Activated B cell treated with CpG ODN at 0.5 μM for 24 hours (primary cell): ENCODE data around the gene TAMM41. TPM values are rescaled to one million over a fixed set of nuclear protein-coding genes. Genes with fewer than 3 reads are reported as not detected.

Experiments
- ATAC-seq: fragments of 200-7000 bp; cut with Tn5 transposase; one replicate; pipeline ENCODE4 v1.10.0; 2021; ENCODE audit warnings: low read depth, mild to moderate bottlenecking, moderate library complexity
- CTCF ChIA-PET: fragments of 350-600 bp; sonication (Branson Sonifier 250); formaldehyde crosslinking; loops from one replicate; lab custom pipeline; 2021; ENCODE audit warnings: antibody characterized with exemption; lab: Charles Lee
- POLR2A ChIA-PET: fragments of 350-600 bp; sonication (Branson Sonifier 250); formaldehyde crosslinking; loops from one replicate; lab custom pipeline; 2021; ENCODE audit warnings: antibody characterized with exemption; lab: Charles Lee
- DNase-seq: peaks from one replicate; pipeline ENCODE4 v3.0.0; 2022
- H3K27ac Mint-ChIP-seq: one replicate; pipeline ENCODE4 v1.8.0; 2020; ENCODE audit warnings: mixed read lengths
- H3K27me3 Mint-ChIP-seq: one replicate; pipeline ENCODE4 v1.8.0; 2021; ENCODE audit warnings: mixed read lengths
- H3K36me3 Mint-ChIP-seq: one replicate; pipeline ENCODE4 v1.8.0; 2021; ENCODE audit warnings: low read depth, mixed read lengths
- H3K4me1 Mint-ChIP-seq: one replicate; pipeline ENCODE4 v1.8.0; 2021; ENCODE audit warnings: mixed read lengths
- H3K4me3 Mint-ChIP-seq: one replicate; pipeline ENCODE4 v1.8.0; 2020; ENCODE audit warnings: mild to moderate bottlenecking, mixed read lengths
- H3K9me3 Mint-ChIP-seq: one replicate; pipeline ENCODE4 v1.8.0; 2020; ENCODE audit warnings: mixed read lengths
- intact Hi-C: fragments of 100-400 bp; cut with micrococcal nuclease; formaldehyde crosslinking; loops from one replicate; pipeline ENCODE4 v1.15.1; 2024
- total RNA-seq: library from RNA; stranded (reverse); gene quantifications from 2 replicates; pipeline ENCODE4 v1.2.3, GENCODE V29; 2022
- TF ChIP-seq, protein P1 (sequence below): fragments of 200-600 bp; IDR thresholded peaks from one replicate; pipeline ENCODE4 v1.8.0; 2022; ENCODE audit warnings: antibody characterized with exemption, mild to moderate bottlenecking

Gene TAMM41
- total RNA-seq, 1 donor from 2014 or later, result 39.0 TPM

GRCh38 chr3:11835028-11835639 is 11.6 kb downstream of the TAMM41 start:
- no peaks in the 10 kb centered on the region for H3K27me3 Mint-ChIP-seq
- DNase-seq (no peak), ATAC-seq (no peak)
- TF ChIP-seq, protein P1, sequence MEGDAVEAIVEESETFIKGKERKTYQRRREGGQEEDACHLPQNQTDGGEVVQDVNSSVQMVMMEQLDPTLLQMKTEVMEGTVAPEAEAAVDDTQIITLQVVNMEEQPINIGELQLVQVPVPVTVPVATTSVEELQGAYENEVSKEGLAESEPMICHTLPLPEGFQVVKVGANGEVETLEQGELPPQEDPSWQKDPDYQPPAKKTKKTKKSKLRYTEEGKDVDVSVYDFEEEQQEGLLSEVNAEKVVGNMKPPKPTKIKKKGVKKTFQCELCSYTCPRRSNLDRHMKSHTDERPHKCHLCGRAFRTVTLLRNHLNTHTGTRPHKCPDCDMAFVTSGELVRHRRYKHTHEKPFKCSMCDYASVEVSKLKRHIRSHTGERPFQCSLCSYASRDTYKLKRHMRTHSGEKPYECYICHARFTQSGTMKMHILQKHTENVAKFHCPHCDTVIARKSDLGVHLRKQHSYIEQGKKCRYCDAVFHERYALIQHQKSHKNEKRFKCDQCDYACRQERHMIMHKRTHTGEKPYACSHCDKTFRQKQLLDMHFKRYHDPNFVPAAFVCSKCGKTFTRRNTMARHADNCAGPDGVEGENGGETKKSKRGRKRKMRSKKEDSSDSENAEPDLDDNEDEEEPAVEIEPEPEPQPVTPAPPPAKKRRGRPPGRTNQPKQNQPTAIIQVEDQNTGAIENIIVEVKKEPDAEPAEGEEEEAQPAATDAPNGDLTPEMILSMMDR, result no peak
- H3K4me3 Mint-ChIP-seq, result no peak overlapping the region
- H3K4me1 Mint-ChIP-seq, result no peaks in the 10 kb centered on the region
- POLR2A ChIA-PET, result no interaction called here
- peaks cover 73% of the 10 kb centered on the region for H3K36me3 Mint-ChIP-seq
- H3K27ac Mint-ChIP-seq, result no peak overlapping the region
- intact Hi-C loops, result no loop called here
- CTCF ChIA-PET, result interaction anchor here (0.6 to 0.8 kb wide), 3 partner anchors 8 to 126 kb away, joined by 3 to 4 read pairs (median 3); no protein-coding TSS in a partner anchor
- peaks cover 2% of the 10 kb centered on the region for H3K9me3 Mint-ChIP-seq

DNA sequence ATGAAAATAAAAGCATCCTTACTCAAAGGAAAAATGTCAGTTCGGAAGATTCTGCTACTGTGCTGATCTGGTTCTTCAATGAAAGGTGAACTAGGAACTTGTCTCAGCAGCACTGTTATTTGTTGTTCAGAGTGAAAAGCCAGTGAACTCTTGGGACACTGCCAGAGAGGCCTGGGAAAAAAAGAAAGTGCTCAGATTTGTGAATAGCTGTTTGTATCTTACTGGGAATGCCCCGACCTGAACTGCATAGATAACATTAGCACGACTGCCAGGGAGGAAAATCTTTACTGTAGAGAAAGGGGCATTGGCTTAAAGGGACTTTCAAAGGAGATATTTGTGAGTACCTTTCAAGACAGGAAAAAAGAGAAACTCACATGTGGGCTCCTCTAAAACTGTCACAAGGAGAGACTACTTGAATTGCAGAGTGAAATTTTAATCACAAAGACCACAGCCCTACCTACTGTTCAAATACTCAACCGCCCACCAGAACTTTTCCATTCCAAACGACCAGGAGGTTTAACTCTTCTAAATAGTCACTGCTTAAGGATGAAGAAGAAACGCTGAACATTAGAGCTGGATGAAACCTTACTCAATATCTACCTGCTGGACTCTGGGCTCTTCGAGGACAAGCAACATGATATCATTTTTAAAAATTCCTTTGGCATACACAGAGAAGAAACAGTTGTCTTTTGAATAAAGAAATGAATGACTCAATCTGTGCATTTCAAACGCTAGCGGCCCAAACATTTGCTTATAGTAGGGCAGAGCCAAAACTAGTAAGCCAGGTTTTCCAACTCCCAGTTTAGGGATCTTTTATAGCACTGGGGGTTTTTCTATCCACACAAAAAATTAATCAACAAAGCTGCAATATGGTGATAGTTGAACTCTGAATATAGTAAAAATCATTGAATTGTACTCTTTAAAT is 13.4 kb downstream of the TAMM41 start:
- CTCF ChIA-PET, result interaction anchor here (0.8 kb wide), 1 partner anchor 453 kb away, joined by 4 read pairs; no protein-coding TSS in a partner anchor
- Mint-ChIP-seq H3K4me1 (no peaks in the 10 kb centered on the region), H3K27ac (no peak overlapping the region), H3K4me3 (no peak overlapping the region), H3K36me3 (peaks cover 74% of the 10 kb centered on the region), H3K9me3 (no peaks in the 10 kb centered on the region), H3K27me3 (no peaks in the 10 kb centered on the region)
- intact Hi-C loops, result no loop called here
- ATAC-seq (no peak), DNase-seq (no peak)
- POLR2A ChIA-PET, result no interaction called here
- TF ChIP-seq, protein P1, result no peak

GRCh38 chr3:11829416-11829815 is 17.3 kb downstream of the TAMM41 start:
- TF ChIP-seq, protein P1, result no peak
- no peak overlapping the region for H3K27ac Mint-ChIP-seq
- no peak overlapping the region for H3K4me3 Mint-ChIP-seq
- intact Hi-C loops, result no loop called here
- ATAC-seq (no peak), DNase-seq (no peak)
- CTCF ChIA-PET, result no interaction called here
- POLR2A ChIA-PET, result no interaction called here
- H3K9me3 Mint-ChIP-seq, result no peaks in the 10 kb centered on the region
- H3K36me3 Mint-ChIP-seq, result peaks cover 83% of the 10 kb centered on the region
- H3K27me3 Mint-ChIP-seq, result no peaks in the 10 kb centered on the region
- H3K4me1 Mint-ChIP-seq, result no peaks in the 10 kb centered on the region

- no peaks in the 10 kb centered on the region for H3K9me3 Mint-ChIP-seq
- H3K4me1 Mint-ChIP-seq, result no peaks in the 10 kb centered on the region
- no peaks in the 10 kb centered on the region for H3K27me3 Mint-ChIP-seq
- H3K4me3 Mint-ChIP-seq, result no peak overlapping the region
- intact Hi-C loops, result no loop called here
- DNase-seq (no peak), ATAC-seq (no peak)
- CTCF ChIA-PET, result no interaction called here
- POLR2A ChIA-PET, result no interaction called here
- TF ChIP-seq, protein P1, result no peak
- peaks cover 79% of the 10 kb centered on the region for H3K36me3 Mint-ChIP-seq
- no peak overlapping the region for H3K27ac Mint-ChIP-seq
Observed at GRCh38 chr3:11826628-11827265, 19.9 kb downstream of the TAMM41 start.

DNA sequence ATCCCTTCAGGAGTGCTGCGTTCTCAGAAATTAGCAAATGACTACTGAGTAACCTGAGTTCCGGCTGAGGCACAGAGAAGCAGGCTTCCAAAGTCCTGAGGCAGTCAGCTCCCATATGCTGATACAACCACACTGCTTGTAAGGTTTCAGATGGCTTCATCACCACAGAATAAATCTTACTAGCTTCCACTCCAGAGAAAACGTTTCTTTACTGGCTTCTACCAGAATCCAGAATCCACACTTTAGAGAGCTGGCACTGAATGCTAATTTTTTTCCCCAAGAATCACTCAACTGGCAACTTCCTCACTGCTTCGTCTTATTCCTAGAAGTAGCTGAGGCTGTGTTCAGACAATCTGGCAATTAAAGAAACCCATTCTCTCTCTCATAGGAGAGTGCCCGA is 21.4 kb downstream of the TAMM41 start:
- intact Hi-C loops, result no loop called here
- no peak overlapping the region for H3K27ac Mint-ChIP-seq
- ATAC-seq, result no peak
- POLR2A ChIA-PET, result no interaction called here
- CTCF ChIA-PET, result no interaction called here
- H3K36me3 Mint-ChIP-seq, result peaks cover 83% of the 10 kb centered on the region
- TF ChIP-seq, protein P1, result no peak
- no peaks in the 10 kb centered on the region for H3K27me3 Mint-ChIP-seq
- no peaks in the 10 kb centered on the region for H3K9me3 Mint-ChIP-seq
- no peaks in the 10 kb centered on the region for H3K4me1 Mint-ChIP-seq
- H3K4me3 Mint-ChIP-seq, result no peak overlapping the region
- DNase-seq, result no peak
